HepG2 (cell line): Measurements from ENCODE around the gene UPB1. TPM values are rescaled to one million over a fixed set of nuclear protein-coding genes. Genes with fewer than 3 reads are reported as not detected.

ENCODE experiments used
- AKAP8 ChIP-seq: sonication (generic); formaldehyde crosslinking; IDR thresholded peaks from 2 replicates; pipeline ENCODE4 v1.5.1; 2020; ENCODE audit warnings: mild to moderate bottlenecking, missing genetic modification reagents
- CBX5 ChIP-seq: sonication (generic); formaldehyde crosslinking; IDR thresholded peaks from 2 replicates; pipeline ENCODE4 v1.4.0; 2020; ENCODE audit warnings: missing genetic modification reagents, borderline replicate concordance
- ESRRA ChIP-seq: sonication (generic); formaldehyde crosslinking; IDR thresholded peaks from 2 replicates; pipeline ENCODE4 v1.5.1; 2020; ENCODE audit warnings: mild to moderate bottlenecking, low read depth, missing genetic modification reagents
- FOXM1 ChIP-seq: sonication (generic); formaldehyde crosslinking; IDR thresholded peaks from 2 replicates; pipeline ENCODE4 v1.5.0; 2020; ENCODE audit warnings: missing genetic modification reagents
- HDAC6 ChIP-seq: fragments of 200-600 bp; sonication (generic); IDR thresholded peaks from 2 replicates; pipeline ENCODE4 v1.7.0; 2017; ENCODE audit warnings: mild to moderate bottlenecking, antibody characterized with exemption, low read length, low read depth
- HNF4G ChIP-seq, 2 experiments: sonication (generic) in 1 of 2; formaldehyde crosslinking in 1 of 2; IDR thresholded peaks; 2 replicates each; pipeline versions ENCODE4 v1.4.0 to v1.6.1; 2011 to 2020; ENCODE audit warnings: borderline replicate concordance in 2 of 2, low read depth in 2 of 2, mild to moderate bottlenecking in 2 of 2, low read length in 1 of 2, missing genetic modification reagents in 1 of 2, moderate library complexity in 1 of 2
- HOXA7 ChIP-seq: sonication (generic); formaldehyde crosslinking; IDR thresholded peaks from 2 replicates; pipeline ENCODE4 v1.8.1; 2022; ENCODE audit warnings: mild to moderate bottlenecking, missing genetic modification reagents, moderate library complexity
- KLF6 ChIP-seq: IDR thresholded peaks from 2 replicates; pipeline ENCODE4 v1.8.0; 2016; ENCODE audit warnings: missing biosample characterization, missing genetic modification reagents
- MED13 ChIP-seq: sonication (generic); formaldehyde crosslinking; IDR thresholded peaks from 2 replicates; pipeline ENCODE4 v1.5.0; 2020; ENCODE audit warnings: missing genetic modification reagents
- MTA1 ChIP-seq: sonication (generic); formaldehyde crosslinking; IDR thresholded peaks from 2 replicates; pipeline ENCODE4 v1.4.0; 2020; ENCODE audit warnings: missing genetic modification reagents, mild to moderate bottlenecking, borderline replicate concordance
- NPAS2 ChIP-seq: sonication (generic); formaldehyde crosslinking; IDR thresholded peaks from 2 replicates; pipeline ENCODE4 v1.8.0; 2022; ENCODE audit warnings: mild to moderate bottlenecking, missing genetic modification reagents, borderline replicate concordance
- NR2F2 ChIP-seq: IDR thresholded peaks from 2 replicates; pipeline ENCODE4 v1.6.1; 2012; ENCODE audit warnings: low read depth, inconsistent platforms, borderline replicate concordance
- ZNF160 ChIP-seq: sonication (generic); formaldehyde crosslinking; IDR thresholded peaks from 2 replicates; pipeline ENCODE4 v1.8.0; 2022; ENCODE audit warnings: mild to moderate bottlenecking, inconsistent platforms, missing genetic modification reagents
- ZNF256 ChIP-seq: sonication (generic); formaldehyde crosslinking; conservative IDR thresholded peaks from 2 replicates; pipeline ENCODE4 v1.4.0; 2020; ENCODE audit warnings: missing genetic modification reagents
- ZNF296 ChIP-seq: sonication (generic); formaldehyde crosslinking; conservative IDR thresholded peaks from 2 replicates; pipeline ENCODE4 v1.5.0; 2020; ENCODE audit warnings: mild to moderate bottlenecking, missing genetic modification reagents
- ZNF383 ChIP-seq: sonication (generic); formaldehyde crosslinking; IDR thresholded peaks from 2 replicates; pipeline ENCODE4 v1.4.0; 2020; ENCODE audit warnings: missing genetic modification reagents, mild to moderate bottlenecking, borderline replicate concordance
- ZNF644 ChIP-seq: IDR thresholded peaks from 2 replicates; pipeline ENCODE4 v1.6.1; 2016; ENCODE audit warnings: low read depth
- polyA plus RNA-seq, 8 experiments: library from polyadenylated mRNA; depleted of rRNA in 3 of 8; stranded (reverse) in 7 of 8; unstranded in 1 of 8; fragments of >200 nt; fragmentation: Illumina TruSeq in 4 of 8; extraction: Trizol in 4 of 8; gene quantifications; 2 replicates each; pipeline versions ENCODE4 v1.2.1 to v1.2.3, GENCODE V29; 2011 to 2016; ENCODE audit warnings: low read depth in 4 of 8, missing spikeins in 1 of 8, mixed read lengths in 1 of 8; ENCODE audit not compliant: insufficient read depth in 1 of 8
- total RNA-seq, 5 experiments: library from RNA; depleted of rRNA; stranded (reverse); fragments of >200 nt; fragmentation: Illumina TruSeq; extraction: Trizol; gene quantifications; 2 replicates each; pipeline ENCODE4 v1.2.3, GENCODE V29; 2016; ENCODE audit warnings: low read depth in 1 of 5
- TF ChIP-seq, protein P1 (sequence below): sonication (generic); formaldehyde crosslinking; IDR thresholded peaks from 2 replicates; pipeline ENCODE4 v1.4.0; 2020; ENCODE audit warnings: missing genetic modification reagents
- TF ChIP-seq, protein P2 (sequence below): sonication (generic); formaldehyde crosslinking; IDR thresholded peaks from 2 replicates; pipeline ENCODE4 v1.4.0; 2020; ENCODE audit warnings: missing genetic modification reagents, borderline replicate concordance
- TF ChIP-seq, protein P3 (sequence below): sonication (generic); formaldehyde crosslinking; IDR thresholded peaks from 2 replicates; pipeline ENCODE4 v1.4.0; 2020; ENCODE audit warnings: missing genetic modification reagents, borderline replicate concordance

The UPB1 gene
- total and polyA plus RNA-seq, 2 of the 13 experiments (the other 11 are each of a cell fraction or from before 2014, with no cell fraction given) = 0.38 to 1.2 TPM

DNA sequence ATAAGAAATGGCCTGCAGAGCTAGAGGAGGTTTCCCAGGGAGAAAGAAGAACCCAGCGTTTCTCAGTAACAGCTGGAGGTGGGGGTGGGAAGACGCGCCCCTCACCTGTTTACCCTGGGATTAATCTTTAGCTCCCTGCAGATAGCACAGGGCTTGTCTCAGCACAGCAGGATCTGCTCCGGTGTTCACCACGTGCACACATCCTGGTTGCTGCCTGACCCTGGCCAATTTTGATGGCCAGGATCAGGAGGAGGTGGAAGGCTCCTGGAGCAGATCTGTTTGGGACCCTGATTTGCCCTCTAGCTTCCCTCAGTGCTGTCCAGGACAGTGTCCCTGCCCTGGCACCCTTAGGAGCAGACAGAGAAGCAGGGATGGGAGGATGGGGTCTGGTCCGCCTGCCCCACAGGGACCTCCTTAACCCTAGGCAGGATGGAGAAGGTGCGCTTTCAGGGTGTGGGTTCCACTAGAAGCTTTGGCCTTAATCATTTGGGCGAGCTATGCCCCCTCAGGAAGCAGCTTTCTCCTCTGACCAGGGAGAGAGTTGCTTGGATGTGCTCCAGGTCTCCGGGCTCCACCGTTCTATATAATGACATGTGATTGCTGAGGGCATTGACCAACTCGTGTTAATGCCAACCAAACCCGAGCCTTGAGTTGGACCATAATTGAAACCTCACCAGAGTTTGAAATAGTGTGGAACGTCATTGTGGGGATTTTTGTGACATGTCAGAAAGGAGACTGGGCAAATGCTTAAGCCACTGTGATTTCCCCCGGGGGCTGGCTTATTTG, 19.3 kb downstream of the UPB1 start (continued):
- TF ChIP-seq ZNF644 (no peak), ZNF296 (CRISPR knock-in tag) (peak; percentile 74; the same call in 1 of the 2 replicates), MED13 (peak; percentile 85), NPAS2 (CRISPR knock-in tag) (no peak), NR2F2 (peak; percentile 59; the same call in 1 of the 2 replicates), ZNF383 (CRISPR knock-in tag) (peak; percentile 60; the same call in 1 of the 2 replicates), ZNF256 (CRISPR knock-in tag) (peak; percentile 56; the same call in 1 of the 2 replicates), HNF4G (IDR thresholded peaks at IDR 0.05; ENCODE audit: borderline replicate concordance, low read depth, low read length) (peak; percentile 50; the same call in 1 of the 2 replicates), HNF4G (CRISPR knock-in tag; IDR thresholded peaks at IDR 0.05; ENCODE audit: borderline replicate concordance, low read depth) (peak; percentile 80; the same call in 1 of the 2 replicates), CBX5 (CRISPR knock-in tag) (peak; percentile 98; the same call in 1 of the 2 replicates), ZNF160 (CRISPR knock-in tag) (peak; percentile 94; the same call in 1 of the 2 replicates), HOXA7 (CRISPR knock-in tag) (no peak), HDAC6 (no peak), KLF6 (CRISPR knock-in tag) (peak; percentile 97), ESRRA (CRISPR knock-in tag) (peak; percentile 67; the same call in 1 of the 2 replicates), MTA1 (peak; percentile 99), FOXM1 (CRISPR knock-in tag) (no peak), AKAP8 (peak; percentile 72; the same call in 1 of the 2 replicates)
- TF ChIP-seq, protein P1, sequence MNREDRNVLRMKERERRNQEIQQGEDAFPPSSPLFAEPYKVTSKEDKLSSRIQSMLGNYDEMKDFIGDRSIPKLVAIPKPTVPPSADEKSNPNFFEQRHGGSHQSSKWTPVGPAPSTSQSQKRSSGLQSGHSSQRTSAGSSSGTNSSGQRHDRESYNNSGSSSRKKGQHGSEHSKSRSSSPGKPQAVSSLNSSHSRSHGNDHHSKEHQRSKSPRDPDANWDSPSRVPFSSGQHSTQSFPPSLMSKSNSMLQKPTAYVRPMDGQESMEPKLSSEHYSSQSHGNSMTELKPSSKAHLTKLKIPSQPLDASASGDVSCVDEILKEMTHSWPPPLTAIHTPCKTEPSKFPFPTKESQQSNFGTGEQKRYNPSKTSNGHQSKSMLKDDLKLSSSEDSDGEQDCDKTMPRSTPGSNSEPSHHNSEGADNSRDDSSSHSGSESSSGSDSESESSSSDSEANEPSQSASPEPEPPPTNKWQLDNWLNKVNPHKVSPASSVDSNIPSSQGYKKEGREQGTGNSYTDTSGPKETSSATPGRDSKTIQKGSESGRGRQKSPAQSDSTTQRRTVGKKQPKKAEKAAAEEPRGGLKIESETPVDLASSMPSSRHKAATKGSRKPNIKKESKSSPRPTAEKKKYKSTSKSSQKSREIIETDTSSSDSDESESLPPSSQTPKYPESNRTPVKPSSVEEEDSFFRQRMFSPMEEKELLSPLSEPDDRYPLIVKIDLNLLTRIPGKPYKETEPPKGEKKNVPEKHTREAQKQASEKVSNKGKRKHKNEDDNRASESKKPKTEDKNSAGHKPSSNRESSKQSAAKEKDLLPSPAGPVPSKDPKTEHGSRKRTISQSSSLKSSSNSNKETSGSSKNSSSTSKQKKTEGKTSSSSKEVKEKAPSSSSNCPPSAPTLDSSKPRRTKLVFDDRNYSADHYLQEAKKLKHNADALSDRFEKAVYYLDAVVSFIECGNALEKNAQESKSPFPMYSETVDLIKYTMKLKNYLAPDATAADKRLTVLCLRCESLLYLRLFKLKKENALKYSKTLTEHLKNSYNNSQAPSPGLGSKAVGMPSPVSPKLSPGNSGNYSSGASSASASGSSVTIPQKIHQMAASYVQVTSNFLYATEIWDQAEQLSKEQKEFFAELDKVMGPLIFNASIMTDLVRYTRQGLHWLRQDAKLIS (CRISPR knock-in tag) = 0 out of 2 replicates have a peak, but pooled peaks have one; percentile 48
- TF ChIP-seq, protein P2, sequence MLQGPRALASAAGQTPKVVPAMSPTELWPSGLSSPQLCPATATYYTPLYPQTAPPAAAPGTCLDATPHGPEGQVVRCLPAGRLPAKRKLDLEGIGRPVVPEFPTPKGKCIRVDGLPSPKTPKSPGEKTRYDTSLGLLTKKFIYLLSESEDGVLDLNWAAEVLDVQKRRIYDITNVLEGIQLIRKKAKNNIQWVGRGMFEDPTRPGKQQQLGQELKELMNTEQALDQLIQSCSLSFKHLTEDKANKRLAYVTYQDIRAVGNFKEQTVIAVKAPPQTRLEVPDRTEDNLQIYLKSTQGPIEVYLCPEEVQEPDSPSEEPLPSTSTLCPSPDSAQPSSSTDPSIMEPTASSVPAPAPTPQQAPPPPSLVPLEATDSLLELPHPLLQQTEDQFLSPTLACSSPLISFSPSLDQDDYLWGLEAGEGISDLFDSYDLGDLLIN (CRISPR knock-in tag) = no peak; the same call in 1 of the 2 replicates
- TF ChIP-seq, protein P3, sequence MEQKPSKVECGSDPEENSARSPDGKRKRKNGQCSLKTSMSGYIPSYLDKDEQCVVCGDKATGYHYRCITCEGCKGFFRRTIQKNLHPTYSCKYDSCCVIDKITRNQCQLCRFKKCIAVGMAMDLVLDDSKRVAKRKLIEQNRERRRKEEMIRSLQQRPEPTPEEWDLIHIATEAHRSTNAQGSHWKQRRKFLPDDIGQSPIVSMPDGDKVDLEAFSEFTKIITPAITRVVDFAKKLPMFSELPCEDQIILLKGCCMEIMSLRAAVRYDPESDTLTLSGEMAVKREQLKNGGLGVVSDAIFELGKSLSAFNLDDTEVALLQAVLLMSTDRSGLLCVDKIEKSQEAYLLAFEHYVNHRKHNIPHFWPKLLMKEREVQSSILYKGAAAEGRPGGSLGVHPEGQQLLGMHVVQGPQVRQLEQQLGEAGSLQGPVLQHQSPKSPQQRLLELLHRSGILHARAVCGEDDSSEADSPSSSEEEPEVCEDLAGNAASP (CRISPR knock-in tag) = peak; percentile 94
